Ammon's horn (tissue), 1 donor: ENCODE results near the gene DLX4.

ENCODE experiments used
- DNase-seq: peaks from one replicate; pipeline ENCODE4 v3.0.0-alpha.2; 2016; ENCODE audit warnings: low spot score

DLX4 gene

DNA sequence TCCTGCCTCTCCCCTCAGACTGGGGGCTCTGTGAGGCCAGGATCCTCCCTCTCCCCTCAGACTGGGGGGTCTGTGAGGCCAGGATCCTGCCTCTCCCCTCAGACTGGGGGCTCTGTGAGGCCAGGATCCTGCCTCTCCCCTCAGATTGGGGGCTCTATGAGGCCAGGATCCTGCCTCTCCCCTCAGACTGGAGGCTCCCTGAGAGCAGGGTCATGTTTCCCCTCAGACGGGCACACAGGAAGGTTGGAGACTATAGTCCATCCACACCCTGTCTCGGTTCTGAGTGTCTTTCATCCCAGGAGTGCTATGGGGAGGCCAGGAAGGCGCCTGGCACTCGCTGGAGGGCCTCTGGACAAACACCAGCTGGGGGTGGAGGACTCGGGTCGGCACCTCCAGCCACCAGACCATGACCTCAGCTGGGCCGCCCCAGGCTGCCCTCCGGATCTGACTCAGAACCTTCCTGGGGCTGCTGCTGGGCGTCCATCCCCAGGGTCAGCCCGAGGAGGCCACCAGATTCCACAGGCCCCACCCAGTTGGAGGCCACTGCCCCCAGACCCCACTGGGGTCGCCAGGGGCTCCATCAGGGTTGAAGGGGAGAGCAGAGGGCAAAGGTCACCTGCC lies 21.9 kb upstream of the DLX4 start:
- no peak for DNase-seq

GRCh38 chr17:49949634-49950033 lies 19.4 kb upstream of the DLX4 start:
- no peak for DNase-seq

DNA sequence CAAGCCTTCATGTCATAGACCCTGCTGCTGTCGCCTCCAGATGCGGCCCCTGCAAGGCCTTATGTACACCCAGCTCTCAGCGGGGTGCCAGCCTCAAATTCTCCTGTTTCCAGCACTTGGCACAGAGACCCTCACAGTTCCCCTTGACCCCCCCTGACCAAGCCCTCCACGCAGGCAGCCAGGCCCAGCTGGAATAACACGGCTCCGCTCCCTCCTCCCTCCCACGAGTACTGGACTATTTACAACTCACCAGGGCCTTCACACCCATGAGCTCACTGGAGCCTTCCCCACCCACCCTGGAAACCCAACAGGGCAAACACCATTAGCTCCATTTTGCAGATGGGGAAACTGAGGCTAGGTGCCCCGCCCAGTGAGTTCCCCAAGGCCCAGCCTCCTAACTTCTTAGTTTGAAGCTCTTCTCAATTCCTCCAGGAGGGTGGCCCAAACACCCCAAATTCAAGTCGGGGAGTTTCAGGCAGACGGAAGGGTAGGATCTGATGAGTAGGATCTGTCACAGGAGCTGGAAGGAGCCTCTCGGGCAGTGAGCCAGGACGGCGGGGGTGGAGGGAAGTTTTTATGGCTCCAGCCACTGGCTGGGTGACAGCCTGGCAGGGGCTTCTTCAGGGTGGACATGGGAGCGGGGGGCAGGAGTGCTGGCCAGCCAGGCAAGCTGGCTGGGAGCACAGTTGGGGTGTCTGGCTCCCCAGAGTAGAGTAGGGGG lies 17.5 kb upstream of the DLX4 start:
- no peak for DNase-seq

GRCh38 chr17:49952209-49952911 lies 16.6 kb upstream of the DLX4 start:
- DNase-seq: peak; percentile 66

- DNase-seq: no peak
Observed at GRCh38 chr17:49952912-49953497, 16.0 kb upstream of the DLX4 start.

- no peak for DNase-seq
Observed at GRCh38 chr17:49955157-49955556, 13.8 kb upstream of the DLX4 start.

DNA sequence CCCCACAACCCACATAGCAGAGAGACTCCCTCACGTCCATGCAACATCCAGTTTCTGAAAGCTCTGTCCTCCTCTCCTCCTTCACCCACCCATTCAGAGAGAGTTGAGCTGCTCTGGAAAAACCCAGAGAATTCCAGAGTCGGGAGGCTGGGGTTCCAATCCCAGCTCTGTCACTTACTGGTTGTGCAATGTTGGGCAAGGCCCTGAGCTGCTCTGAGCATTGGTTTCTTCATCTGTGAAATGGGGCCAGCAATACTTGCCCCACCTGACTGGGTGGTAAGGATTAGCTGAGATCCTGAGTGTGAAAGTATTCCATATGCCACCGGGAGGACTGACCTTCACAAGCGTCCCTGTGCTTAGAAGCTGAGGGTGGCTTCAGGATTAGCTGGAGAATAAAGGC lies 12.2 kb upstream of the DLX4 start:
- no peak for DNase-seq

DNA sequence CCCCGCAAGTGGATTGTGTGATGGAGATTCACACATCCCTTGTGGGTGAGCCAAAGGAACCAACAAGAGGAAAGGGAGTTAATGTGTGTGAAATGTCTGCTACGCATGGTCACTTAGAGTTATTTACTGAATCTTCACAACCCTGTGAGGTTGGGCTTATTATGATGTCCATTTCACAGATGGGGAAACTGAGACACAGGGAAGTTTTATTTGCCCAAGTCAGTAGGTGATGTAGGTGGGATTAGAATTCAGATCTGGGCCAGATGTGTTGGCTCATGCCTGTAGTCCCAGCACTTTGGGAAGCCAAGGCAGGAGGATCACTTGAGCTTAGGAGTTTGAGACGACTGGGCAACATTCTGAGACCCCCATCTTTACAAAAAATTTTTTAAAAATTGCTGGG lies 11.6 kb upstream of the DLX4 start:
- no peak for DNase-seq

DNA sequence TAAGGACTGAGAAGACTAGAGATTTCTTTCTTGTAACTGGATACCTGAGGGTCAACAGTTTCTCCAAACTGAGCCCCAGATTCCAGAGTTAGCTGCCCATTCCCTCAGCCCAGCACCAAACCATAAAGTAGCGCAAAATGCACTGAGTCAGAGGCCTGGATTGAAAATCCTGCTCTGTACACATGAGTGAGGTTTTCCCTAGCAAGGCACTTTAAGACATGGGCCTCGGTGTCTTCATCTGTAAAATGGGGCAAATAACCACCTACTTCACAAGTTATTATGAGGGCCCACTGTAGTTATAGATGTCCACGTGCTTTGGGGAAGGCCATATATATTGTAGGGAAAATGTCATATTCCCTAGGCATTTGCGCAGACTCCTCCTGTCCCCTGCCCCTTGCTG lies 10.3 kb upstream of the DLX4 start:
- DNase-seq: no peak

- DNase-seq: peak; percentile 8
Observed at GRCh38 chr17:49959183-49959935, 9.6 kb upstream of the DLX4 start.

- no peak for DNase-seq
Observed at GRCh38 chr17:49962599-49963308, 6.2 kb upstream of the DLX4 start.

- DNase-seq: no peak
Observed at GRCh38 chr17:49963309-49963625, 5.7 kb upstream of the DLX4 start.

DNA sequence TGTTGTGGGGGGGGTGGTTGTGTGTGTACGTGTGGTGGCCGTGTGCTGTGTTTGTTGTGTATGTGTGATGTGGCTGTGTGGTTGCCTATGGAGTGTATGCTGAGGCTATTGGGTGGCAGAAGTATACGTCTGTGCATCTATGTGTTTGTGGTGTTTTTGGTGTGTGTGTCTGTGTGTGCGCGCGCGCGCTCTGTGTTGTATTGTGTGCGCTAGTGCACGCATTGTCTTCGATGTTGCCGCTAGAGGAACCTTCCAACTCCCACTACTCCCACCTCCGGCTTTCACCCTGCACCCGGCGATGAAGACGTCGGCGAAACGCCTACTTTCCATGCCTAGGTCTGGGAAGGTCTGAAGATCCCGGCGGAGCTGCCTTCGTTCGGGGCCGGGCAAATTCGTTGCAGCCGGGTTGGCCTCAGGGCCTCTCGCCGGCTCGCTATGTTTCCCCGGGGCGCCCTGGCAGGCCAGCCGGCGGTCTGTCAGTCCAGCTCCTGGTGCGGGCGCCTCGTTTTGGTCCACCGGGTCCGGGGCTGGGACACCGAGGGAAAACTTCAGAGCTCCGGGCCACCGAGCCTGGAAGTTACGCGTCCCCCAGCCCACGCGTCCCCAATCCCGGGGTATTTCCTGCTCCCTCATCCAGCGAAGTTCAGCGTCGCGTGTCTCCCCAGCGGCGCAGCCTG lies 5.2 kb upstream of the DLX4 start:
- no peak for DNase-seq

GRCh38 chr17:49964303-49964768 lies 4.7 kb upstream of the DLX4 start:
- DNase-seq: no peak

GRCh38 chr17:49964769-49965523 lies 4.0 kb upstream of the DLX4 start:
- DNase-seq: no peak

DNA sequence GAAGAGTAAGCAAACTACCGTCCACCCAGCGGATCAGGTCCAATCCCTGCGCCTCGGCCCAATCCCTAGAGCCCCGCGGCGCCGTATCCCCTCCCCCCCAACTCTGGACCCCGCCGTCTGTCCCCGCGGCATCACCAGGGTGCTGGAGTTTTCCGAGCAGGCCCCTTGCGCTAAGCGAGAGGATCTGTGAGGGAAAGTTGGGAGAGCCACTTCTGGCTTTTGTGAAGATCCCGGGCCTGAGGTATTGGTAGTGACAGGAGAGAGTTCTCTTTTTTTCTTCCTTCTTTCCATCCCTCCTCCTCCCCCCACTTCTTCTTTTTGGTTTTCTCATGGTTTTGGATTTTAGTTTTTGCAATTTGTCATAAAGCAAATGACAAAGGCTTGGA lies 3.5 kb upstream of the DLX4 start:
- DNase-seq: no peak

DNA sequence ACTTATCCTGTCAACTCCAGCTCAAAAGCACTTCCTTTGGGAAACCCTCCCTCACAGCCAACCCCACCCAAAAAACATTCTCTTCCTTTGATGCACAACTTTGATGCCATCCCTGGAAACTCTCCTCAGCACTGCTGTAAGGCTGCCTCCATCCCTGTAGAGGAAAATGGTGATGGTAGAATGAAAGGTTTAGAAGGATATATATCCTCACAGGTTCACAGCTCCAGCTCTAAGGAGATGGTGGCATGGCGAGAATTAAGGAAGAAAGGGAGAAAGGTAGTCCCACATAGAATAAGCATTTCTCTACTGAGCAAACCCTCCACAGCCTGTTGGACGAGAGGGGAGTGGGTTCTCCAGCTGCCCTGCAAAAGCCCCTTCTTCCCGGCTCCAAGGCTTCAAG lies 2.2 kb upstream of the DLX4 start:
- DNase-seq: no peak

GRCh38 chr17:49967205-49967604 lies 1.8 kb upstream of the DLX4 start:
- DNase-seq: no peak

- no peak for DNase-seq
Observed at GRCh38 chr17:49967621-49968404, 1.2 kb upstream of the DLX4 start.
